Brain microvascular endothelial cell (primary cell): ENCODE results near the gene ZNF527.

Experiments
- DNase-seq: peaks from one replicate; pipeline ENCODE4 v3.0.0-alpha.2; 2020
- H3K27ac ChIP-seq: fragments of 250-450 bp; sonication (Bioruptor Pico); 2 replicates; pipeline ENCODE4 v1.5.1; 2020; ENCODE audit warnings: mild to moderate bottlenecking, moderate library complexity
- H3K27me3 ChIP-seq: fragments of 250-450 bp; sonication (Bioruptor Pico); replicated peaks from 2 replicates; pipeline ENCODE4 v1.5.1; 2020; ENCODE audit warnings: mild to moderate bottlenecking
- H3K36me3 ChIP-seq: fragments of 250-450 bp; sonication (Bioruptor Pico); replicated peaks from 2 replicates; pipeline ENCODE4 v1.5.1; 2020; ENCODE audit warnings: mild to moderate bottlenecking
- H3K4me3 ChIP-seq: 2 replicates; pipeline ENCODE4 v1.5.1; 2011; ENCODE audit warnings: low read depth, mild to moderate bottlenecking, control low read depth, low read length, moderate library complexity
- in situ Hi-C: cut with HindIII; loops from 2 replicates; pipeline ENCODE4 v1.10.0; 2017; ENCODE audit warnings: low sequenced_read_pairs, low pct_ligation_motif_present
- TF ChIP-seq, protein P1 (sequence below): IDR thresholded peaks from 2 replicates; pipeline ENCODE4 v1.5.1; 2011; ENCODE audit warnings: low read depth, mild to moderate bottlenecking, moderate library complexity, low read length, control low read depth, inconsistent platforms; ENCODE audit errors: missing control alignments

The ZNF527 gene

DNA sequence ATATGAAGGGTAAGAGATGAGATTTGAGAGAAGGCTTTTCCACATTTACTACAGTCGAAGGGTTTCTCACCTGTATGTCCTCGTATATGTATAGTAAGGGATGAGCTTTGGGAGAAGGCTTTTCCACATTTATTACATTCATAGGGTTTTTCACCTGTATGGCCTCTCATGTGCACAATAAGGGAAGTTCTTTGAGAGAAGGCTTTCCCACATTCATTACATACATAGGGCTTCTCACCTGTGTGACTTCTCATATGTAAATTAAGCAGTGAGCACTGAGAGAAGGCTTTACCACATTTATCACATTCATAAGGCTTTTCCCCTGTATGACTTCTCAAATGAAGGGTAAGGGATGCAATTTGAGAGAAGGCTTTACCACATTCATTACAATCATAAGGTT, 41.8 kb downstream of the ZNF527 start:
- Histone ChIP-seq H3K4me3 (no peak overlapping the region), H3K36me3 (no peaks in the 10 kb centered on the region), H3K27me3 (no peaks in the 10 kb centered on the region), H3K27ac (no peak overlapping the region)
- TF ChIP-seq, protein P1, sequence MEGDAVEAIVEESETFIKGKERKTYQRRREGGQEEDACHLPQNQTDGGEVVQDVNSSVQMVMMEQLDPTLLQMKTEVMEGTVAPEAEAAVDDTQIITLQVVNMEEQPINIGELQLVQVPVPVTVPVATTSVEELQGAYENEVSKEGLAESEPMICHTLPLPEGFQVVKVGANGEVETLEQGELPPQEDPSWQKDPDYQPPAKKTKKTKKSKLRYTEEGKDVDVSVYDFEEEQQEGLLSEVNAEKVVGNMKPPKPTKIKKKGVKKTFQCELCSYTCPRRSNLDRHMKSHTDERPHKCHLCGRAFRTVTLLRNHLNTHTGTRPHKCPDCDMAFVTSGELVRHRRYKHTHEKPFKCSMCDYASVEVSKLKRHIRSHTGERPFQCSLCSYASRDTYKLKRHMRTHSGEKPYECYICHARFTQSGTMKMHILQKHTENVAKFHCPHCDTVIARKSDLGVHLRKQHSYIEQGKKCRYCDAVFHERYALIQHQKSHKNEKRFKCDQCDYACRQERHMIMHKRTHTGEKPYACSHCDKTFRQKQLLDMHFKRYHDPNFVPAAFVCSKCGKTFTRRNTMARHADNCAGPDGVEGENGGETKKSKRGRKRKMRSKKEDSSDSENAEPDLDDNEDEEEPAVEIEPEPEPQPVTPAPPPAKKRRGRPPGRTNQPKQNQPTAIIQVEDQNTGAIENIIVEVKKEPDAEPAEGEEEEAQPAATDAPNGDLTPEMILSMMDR, result no peak
- in situ Hi-C loops, result no loop called here
- DNase-seq, result no peak

DNA sequence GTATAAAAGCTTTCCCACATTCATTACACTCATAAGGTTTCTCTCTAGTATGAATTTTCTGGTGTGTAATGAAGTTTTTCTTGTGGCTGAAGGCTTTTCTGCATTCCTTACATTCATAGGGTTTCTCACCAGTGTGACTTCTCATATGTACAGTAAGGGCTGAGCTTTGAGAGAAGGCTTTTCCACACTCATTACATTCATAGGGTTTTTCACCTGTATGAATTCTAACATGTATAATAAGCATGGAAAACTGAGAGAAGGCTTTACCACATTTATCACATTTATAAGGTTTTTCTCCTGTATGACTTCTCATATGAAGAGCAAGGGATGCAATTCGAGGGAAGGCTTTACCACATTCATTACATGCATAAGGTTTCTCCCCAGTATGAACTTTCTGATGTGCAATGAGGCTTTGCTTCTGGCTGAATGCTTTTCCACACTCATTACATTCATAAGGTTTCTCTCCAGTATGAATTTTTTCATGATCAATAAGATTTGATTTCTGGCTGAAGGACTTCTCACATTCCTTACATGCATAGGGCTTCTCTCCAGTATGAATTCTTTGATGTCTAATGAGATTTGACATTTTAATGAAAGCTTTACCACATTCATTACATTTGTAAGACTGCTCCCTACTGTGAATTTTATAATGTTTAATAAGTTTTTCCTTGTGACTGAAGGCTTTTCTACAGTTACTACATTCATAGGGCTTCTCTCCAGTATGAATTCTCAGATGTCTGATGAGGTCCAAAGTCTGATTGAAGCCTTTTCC, 42.6 kb downstream of the ZNF527 start:
- in situ Hi-C loops, result no loop called here
- TF ChIP-seq, protein P1, result no peak
- no peak overlapping the region for H3K27ac ChIP-seq
- no peaks in the 10 kb centered on the region for H3K36me3 ChIP-seq
- H3K27me3 ChIP-seq, result no peaks in the 10 kb centered on the region
- no peak for DNase-seq
- H3K4me3 ChIP-seq, result no peak overlapping the region
